ENCODE data around the gene HSF2BP.
"Not testable (repeated sequence)": the region's sequence is repeated elsewhere in the genome, so short reads cannot be mapped to it uniquely, and the experiment has no call there.

Gene HSF2BP

GRCh38 chr21:43687566-43688399 lies 28.5 kb upstream of the HSF2BP start:
- DNase-seq = no peak

DNA sequence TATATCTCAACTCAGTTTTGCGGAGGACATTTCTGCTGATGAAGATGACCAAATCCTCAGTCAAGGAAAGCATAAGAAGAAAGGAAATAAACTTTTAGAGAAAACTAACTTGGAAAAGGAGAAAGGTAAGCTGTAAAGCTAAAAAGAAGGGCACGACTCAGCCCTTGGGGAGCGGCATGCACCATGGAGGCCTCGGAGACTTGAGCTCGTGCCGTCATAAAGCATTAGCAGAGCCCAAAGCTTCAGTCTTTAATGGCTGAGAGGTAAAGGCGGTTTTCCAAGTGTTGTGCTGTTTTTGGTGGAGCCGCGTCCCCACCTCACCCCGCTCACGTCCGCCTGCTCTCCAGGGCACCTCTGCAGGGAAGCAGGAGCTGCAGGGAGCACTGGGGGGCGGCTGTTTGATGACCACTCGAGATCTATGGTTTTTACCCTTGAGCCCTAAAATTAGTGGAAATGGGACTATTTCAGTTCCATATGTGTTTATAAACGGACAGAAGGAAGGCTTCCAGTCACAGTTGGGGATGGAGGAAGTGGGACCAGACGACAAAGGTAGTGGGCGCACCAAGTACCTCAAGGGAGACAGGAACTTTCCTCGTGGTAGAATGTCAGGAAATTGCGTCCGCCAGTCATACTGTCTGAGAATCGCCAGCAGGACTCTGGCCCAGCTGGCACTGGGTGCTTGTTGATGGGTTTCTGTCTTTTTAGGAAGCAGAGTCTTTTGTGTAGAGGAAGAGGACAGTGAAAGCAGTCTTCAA lies 27.7 kb upstream of the HSF2BP start:
- DNase-seq = no peak

- no peak for DNase-seq
Measured at GRCh38 chr21:43684424-43684823, 25.1 kb upstream of the HSF2BP start.

GRCh38 chr21:43681650-43682049 lies 22.4 kb upstream of the HSF2BP start:
- DNase-seq = no peak

DNA sequence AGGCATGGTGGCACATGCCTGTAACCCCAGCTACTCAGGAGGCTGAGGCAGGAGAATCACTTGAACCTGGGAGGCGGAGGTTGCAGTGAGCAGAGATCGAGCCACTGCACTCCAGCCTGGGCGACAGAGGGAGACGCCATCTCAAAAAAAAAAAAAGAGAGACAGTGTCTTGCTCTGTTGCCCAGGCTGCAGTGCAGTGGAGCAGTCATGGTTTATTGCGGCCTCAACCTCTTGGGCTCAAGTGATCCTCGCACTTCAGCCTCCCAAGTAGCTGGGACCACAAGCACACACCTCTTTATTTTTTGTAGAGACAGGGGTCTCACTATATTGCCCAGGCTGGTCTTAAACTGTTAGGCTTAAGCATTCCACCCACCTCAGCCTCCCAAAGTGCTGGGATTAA lies 21.1 kb upstream of the HSF2BP start:
- DNase-seq = not testable (repeated sequence)

- DNase-seq = no peak
Measured at GRCh38 chr21:43679951-43680350, 20.7 kb upstream of the HSF2BP start.

- no peak for DNase-seq
Measured at GRCh38 chr21:43676391-43676790, 17.1 kb upstream of the HSF2BP start.

DNA sequence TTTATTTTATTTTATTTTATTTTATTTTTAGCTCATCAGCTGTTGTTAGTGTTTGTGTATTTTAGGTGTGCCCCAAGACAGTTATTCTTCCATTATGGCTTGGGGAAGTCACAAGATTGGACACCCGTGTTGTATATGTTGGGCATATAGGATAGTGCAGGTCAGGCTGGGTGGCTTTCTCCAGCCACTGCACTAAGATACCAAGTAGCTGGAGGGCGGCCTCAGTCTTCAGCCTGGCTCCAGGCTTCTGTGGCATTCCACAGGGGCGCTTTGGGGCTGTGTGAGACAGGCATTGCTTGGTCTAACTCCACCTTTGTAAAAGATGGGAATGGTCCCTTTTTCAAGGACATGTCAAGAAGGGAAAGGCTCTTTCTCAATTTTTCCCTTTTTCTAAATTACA lies 16.6 kb upstream of the HSF2BP start:
- no peak for DNase-seq

DNA sequence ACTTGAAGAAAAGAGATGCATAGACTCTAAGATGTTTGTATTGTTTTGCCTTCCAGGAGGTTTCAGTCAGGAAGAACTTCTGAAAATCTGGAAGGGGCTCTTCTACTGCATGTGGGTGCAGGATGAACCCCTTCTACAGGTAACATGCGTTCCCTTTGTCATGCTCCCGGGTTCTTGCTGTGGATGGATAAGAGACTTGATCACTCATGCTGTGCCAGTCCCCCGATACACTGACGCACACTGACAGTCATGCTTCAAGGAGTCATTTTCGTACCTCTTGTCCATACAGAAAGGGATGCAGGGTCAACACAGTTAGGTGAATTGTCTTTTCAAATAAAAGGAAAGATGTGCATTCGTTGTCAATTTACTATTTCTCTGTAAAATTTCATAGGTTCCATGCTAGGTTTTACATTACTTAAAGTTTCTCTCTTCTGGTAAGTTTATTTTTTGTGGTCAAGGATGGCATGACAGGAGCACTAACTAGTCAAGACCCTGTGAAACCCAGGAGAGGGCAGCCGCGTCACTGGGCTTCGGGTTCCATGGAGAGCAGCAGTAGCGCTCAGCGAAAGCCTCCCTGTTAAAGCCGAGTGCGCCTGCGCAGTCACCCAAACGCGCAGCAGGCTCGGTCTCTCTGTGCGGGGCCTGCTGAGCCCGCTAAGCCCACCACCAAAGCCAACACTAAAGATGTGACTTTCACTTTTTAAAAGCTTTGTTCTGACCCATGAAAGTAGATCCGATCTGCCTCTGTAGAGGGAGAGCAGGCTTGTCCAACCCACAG lies 10.7 kb upstream of the HSF2BP start:
- no peak for DNase-seq

DNA sequence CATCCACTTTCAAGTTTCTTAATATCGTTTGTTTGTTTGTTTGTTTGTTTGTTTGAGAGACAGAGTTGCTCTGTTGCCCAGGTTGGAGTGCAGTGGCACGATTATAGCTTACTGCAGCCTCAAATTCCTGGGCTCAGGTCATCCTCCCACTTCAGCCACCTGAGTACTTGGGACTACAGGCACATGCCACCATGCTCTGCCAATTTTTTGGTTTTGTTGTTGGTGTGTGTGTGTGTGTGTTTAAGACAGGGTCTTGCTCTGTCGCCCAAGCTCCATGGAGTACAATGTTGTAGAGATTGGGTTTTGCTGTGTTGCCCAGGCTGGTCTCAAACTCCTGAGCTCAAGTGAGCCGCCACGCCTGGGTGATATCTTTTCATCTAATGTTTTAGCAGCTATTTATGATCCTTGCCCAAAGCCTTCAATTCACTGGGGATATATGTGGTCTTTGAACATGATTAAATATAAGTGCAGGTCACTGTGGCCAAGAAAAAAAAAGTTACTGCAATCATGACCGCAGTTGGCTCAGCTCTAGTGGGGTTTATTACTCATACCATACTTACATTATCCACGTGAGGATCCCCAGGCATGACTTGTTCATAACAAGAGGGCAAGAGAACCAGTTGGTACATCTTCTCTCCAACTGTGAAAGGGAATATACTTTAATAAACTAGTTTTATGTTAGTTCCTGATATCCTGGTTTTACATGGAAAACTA lies 8.1 kb upstream of the HSF2BP start:
- no peak for DNase-seq

DNA sequence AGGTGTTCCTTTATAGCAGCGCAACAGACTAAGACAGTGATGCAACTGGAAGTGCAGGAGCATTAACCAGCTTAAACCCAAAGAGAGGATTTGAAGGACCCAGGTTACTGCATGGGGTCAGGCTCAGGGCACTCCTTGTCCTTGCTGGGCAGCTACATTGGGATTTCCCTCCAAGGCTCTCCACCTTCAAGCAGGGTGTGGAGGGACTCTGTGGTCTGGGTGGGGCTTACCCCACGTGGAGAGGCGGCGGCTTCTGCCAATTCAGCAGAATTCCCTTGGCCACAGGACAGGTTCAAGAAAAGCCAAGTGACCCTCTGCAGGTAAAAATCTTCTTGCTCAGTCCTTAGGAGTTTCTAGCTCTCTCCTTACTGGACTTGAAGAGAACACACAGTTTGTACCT lies 6.6 kb upstream of the HSF2BP start:
- no peak for DNase-seq

DNA sequence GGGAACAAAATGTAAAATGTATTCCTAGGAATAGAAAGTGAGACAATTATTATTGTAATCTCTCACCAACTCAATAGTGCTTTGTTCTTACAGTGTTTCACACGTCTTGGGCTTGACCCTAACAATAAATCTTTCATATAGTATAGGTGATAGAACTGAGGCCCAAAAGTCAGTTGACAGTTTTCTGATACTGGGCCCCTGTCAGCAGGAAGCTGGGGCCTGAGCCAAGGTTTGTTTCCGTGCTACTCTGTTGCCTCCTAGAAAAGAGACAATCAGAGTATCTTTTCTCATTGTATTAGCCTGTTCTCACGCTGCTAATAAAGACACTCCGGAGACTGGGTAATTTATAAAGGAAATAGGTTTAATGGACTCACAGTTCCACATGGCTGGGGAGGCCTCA lies 5.1 kb upstream of the HSF2BP start:
- DNase-seq = no peak

GRCh38 chr21:43663033-43663432 lies 3.7 kb upstream of the HSF2BP start:
- DNase-seq = no peak

- DNase-seq = no peak
Measured at GRCh38 chr21:43662286-43662685, 3.0 kb upstream of the HSF2BP start.

DNA sequence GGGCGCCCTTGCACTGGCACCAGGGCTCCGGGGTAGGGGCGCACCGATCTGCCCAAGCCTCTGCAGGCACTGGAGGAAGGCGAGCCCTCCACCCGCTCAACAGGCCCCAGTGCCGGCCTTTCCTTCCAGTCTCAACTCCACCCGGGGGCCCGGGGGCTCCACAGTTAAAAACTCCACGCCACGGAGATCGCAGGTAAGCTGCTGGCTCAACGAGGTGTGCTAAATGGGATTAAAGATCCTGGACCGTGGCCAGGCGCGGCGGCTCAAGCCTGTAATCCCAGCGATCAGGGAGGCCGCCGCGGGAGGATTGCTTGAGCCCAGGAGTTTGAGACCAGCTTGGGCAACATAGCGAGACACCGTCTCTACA lies 536 bp downstream of the HSF2BP start:
- DNase-seq = no peak

GRCh38 chr21:43658088-43658741 lies 1.1 kb downstream of the HSF2BP start:
- DNase-seq = no peak

GRCh38 chr21:43657355-43658087 lies 1.8 kb downstream of the HSF2BP start:
- no peak for DNase-seq

DNA sequence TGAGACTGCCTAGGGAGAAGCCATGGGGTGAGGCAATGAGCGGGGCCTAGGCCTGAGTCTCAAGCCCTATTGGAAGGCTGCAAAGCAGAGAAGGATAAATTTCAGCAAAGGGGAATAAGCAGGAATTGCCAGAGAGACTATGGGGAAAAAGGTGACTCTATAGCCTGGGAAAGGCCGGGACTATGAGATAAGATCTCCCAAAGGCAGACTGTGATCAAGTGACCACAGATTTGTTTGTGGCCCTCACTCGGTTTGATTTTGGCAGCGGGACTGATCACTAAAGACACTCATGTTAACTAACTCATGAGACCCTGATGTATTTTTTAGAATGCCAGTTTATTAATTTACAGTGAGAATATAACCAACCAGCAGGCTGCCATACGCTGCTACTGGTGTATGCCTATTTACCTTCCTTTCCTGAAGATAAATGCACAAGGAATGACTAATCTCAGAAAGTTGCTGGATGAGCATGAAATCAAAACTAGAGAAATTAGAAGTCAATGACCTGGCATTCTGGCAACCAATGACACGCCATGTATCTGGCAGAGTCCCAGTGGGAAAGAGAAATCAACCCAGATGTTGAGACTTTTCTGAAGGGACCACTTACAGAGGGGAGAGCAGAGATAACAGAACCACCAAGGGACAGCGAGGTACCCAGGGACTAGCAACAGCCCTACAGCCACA lies 4.3 kb downstream of the HSF2BP start:
- no peak for DNase-seq

DNA sequence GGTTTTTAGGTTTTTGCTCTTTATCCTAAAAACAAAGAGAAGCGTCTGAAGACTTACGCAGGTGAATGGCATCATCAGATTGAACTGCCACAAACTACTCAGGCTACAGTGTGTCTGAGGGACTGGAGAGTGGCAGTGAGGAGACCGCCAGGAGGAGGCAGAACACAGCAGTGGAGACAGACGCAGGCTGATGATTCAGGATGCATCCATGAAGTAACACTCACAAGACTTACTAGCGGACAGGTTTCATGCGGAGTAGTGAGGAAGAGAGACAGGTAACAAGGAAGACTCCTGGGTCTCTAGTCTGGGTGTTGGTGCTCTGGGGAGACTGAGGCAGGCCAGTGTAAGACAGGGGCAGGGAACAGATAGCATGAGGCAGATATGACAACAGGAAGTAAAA lies 5.7 kb downstream of the HSF2BP start:
- no peak for DNase-seq

DNA sequence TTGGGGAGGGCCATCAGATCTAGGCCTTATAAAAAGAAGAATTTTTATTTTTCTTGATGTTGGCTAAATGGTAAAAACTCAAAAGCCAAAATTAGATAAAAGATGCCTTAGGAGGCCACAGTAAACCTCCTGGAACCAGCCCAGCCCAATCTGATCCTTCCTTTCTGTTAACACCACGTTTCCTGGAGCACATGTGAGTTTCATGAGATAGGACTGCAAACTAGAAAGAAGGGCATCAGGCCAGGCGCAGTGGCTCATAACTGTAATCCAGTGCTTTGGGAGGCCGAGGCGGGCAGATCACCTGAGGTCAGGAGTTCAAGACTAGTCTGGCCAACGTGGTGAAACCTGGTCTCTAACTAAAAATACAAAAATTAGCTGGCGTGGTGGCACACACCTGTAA lies 6.7 kb downstream of the HSF2BP start:
- no peak for DNase-seq

DNA sequence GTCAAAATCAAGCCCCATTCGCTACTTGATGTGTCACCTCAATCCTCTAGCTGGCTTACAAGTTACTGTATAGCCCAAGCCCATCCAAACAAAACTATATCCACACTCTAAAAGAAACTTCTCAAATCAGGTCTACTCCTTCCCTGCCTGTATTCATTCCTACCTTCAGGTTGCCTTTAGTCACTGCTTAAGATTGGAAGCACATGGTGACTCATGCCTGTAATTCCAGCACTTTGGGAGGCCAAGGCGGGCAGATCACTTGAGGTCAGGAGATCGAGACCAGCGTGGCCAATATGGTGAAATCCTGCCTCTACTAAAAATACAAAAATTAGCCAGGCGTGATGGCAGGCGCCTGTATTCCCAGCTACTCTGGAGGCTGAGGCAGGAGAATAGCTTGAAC lies 7.4 kb downstream of the HSF2BP start:
- not testable (repeated sequence) for DNase-seq
